ENCODE data around the gene MAVS.

MAVS gene

DNA sequence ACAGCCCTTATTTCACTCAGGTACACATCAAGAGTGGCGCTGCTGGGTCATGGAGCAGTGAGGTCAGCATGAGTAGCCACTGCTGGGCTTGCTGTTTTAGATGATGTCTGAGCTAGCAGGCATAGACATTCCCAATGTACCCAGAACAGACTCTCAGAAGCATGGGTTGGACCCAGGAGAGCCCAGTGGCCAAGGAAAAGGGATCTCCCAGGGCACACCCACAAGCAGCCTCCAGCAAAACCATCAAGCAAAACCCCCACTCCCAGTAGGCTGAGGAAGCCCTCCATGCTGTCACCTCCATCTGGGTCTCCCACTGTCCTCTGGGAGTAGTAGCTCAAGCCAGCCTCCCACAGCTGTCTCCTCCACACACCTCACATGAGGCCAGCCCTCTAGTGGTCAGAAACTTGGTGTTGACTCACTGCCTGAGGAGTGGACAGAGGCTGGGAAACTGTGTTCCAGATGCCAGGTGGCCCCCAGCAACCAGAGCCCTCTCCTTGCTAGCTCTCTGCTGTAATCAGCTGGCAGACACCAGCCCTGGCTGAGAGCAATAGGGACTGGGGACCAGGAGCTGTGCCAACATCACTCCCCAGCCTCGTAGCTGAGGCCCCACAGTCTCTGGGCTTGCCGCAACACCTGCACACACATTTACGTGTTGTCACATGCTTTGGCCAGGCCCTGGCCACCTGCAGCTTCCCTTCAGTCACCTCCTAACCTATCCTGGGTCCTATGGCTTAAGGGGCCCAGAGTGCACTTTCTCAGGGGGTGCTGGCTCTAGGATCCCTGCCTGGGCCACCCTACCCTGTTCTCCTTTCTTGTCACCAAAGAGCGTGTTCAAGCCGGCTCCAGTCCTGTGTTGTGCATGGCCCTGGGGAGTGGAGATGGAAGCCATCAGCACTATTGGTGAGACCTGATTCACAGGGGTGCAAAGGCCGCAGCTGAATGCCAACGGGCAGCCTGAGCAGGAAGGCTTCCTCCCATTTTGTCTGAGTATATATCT lies 28.2 kb upstream of the MAVS start:
- TF ChIP-seq EZH2 (IDR thresholded peaks at IDR 0.05; ENCODE audit: borderline replicate concordance, low read depth, low read length, severe bottlenecking) (no peak), CTCF (IDR thresholded peaks at IDR 0.05; ENCODE audit: borderline replicate concordance, extremely low read depth, low read length, poor library complexity, severe bottlenecking) (peak; percentile 51)
- Histone ChIP-seq H3K9ac (ENCODE audit: low read depth, low read length) (0 out of 2 replicates have a peak overlapping the region, but pooled peaks have one; percentile 80), H3K4me3 (ENCODE audit: low read depth in 1 of 2, low read length in 2 of 2) (no peak overlapping the region), H3K9me3 (ENCODE audit: insufficient read depth, low read length, severe bottlenecking) (no peaks in the 10 kb centered on the region), H2AFZ (ENCODE audit: low read depth, low read length) (no peak overlapping the region), H3K4me1 (ENCODE audit: insufficient read depth, low read length) (peaks cover 50% of the 10 kb centered on the region), H3K79me2 (ENCODE audit: insufficient read depth, low read length) (peaks cover 18% of the 10 kb centered on the region), H3K4me2 (ENCODE audit: insufficient read depth, low read length) (no peak overlapping the region), H4K20me1 (ENCODE audit: insufficient read depth, low read length) (no peaks in the 10 kb centered on the region), H3K36me3 (ENCODE audit: insufficient read depth, low read length) (peaks cover 14% of the 10 kb centered on the region), H3K27me3 (ENCODE audit: insufficient read depth, low read length, poor library complexity) (no peaks in the 10 kb centered on the region), H3K27ac (ENCODE audit: low read length) (peak overlapping the region; percentile 7; the same call in 1 of the 2 replicates)
- no peak for DNase-seq
- ATAC-seq (ENCODE audit: insufficient read depth, low read depth), result no peak

- H3K4me2 ChIP-seq (ENCODE audit: insufficient read depth, low read length), result peak overlapping the region; percentile 67
- H3K4me1 ChIP-seq (ENCODE audit: insufficient read depth, low read length), result peaks cover 50% of the 10 kb centered on the region
- no peaks in the 10 kb centered on the region for H4K20me1 ChIP-seq (ENCODE audit: insufficient read depth, low read length)
- H2AFZ ChIP-seq (ENCODE audit: low read depth, low read length), result peak overlapping the region; percentile 89
- DNase-seq (no peak), ATAC-seq (ENCODE audit: insufficient read depth, low read depth) (no peak)
- peaks cover 18% of the 10 kb centered on the region for H3K79me2 ChIP-seq (ENCODE audit: insufficient read depth, low read length)
- H3K27ac ChIP-seq (ENCODE audit: low read length), result peak overlapping the region; percentile 95
- H3K9ac ChIP-seq (ENCODE audit: low read depth, low read length), result peak overlapping the region; percentile 80
- H3K9me3 ChIP-seq (ENCODE audit: insufficient read depth, low read length, severe bottlenecking), result no peaks in the 10 kb centered on the region
- H3K27me3 ChIP-seq (ENCODE audit: insufficient read depth, low read length, poor library complexity), result no peaks in the 10 kb centered on the region
- peaks cover 24% of the 10 kb centered on the region for H3K36me3 ChIP-seq (ENCODE audit: insufficient read depth, low read length)
- H3K4me3 ChIP-seq (ENCODE audit: low read depth in 1 of 2, low read length in 2 of 2), result peak overlapping the region; percentile 43 to 77
- no peak for TF ChIP-seq CTCF (IDR thresholded peaks at IDR 0.05; ENCODE audit: borderline replicate concordance, extremely low read depth, low read length, poor library complexity, severe bottlenecking)
Measured at GRCh38 chr20:3819411-3820047, 27.1 kb upstream of the MAVS start.

- Histone ChIP-seq H3K4me3 (ENCODE audit: low read depth in 1 of 2, low read length in 2 of 2) (peak within 1 kb of the TSS; percentile 43 to 77), H3K4me2 (ENCODE audit: insufficient read depth, low read length) (peak within 1 kb of the TSS; percentile 67), H3K79me2 (ENCODE audit: insufficient read depth, low read length) (peaks cover 18% of the 10 kb centered on the region), H4K20me1 (ENCODE audit: insufficient read depth, low read length) (no peaks in the 10 kb centered on the region), H3K4me1 (ENCODE audit: insufficient read depth, low read length) (peaks cover 46% of the 10 kb centered on the region), H3K27ac (ENCODE audit: low read length) (peak within 1 kb of the TSS; percentile 95), H3K27me3 (ENCODE audit: insufficient read depth, low read length, poor library complexity) (no peaks in the 10 kb centered on the region), H3K9me3 (ENCODE audit: insufficient read depth, low read length, severe bottlenecking) (no peaks in the 10 kb centered on the region), H2AFZ (ENCODE audit: low read depth, low read length) (peak within 1 kb of the TSS; percentile 89), H3K36me3 (ENCODE audit: insufficient read depth, low read length) (peaks cover 32% of the 10 kb centered on the region), H3K9ac (ENCODE audit: low read depth, low read length) (peak within 1 kb of the TSS; percentile 80)
- TF ChIP-seq CTCF (IDR thresholded peaks at IDR 0.05; ENCODE audit: borderline replicate concordance, extremely low read depth, low read length, poor library complexity, severe bottlenecking), result peak; percentile 100
- no peak for TF ChIP-seq EZH2 (IDR thresholded peaks at IDR 0.05; ENCODE audit: borderline replicate concordance, low read depth, low read length, severe bottlenecking)
- ATAC-seq (ENCODE audit: insufficient read depth, low read depth) (peak; percentile 82), DNase-seq (peak; percentile 91)
Measured at GRCh38 chr20:3820048-3820900, 26.4 kb upstream of the MAVS start, which contains the start of gene AP5S1. TSS of gene AP5S1 (plus strand) at chr20:3820547. CDS start at chr20:3822118, 1,571 bp downstream.

Measured in DND-41 (cell line).